GM19395 (cell line): ENCODE results near the gene UBAC2.

Experiments
- ATAC-seq: cut with Tn5 transposase; IDR thresholded peaks from one replicate; pipeline ENCODE4 v1.9.1; 2021; ENCODE audit warnings: mild to moderate bottlenecking, moderate library complexity; ENCODE audit not compliant: unreplicated experiment

The UBAC2 gene

GRCh38 chr13:99200432-99201167, at the start of gene UBAC2:
UBAC2 (plus strand) TSS chr13:99200854; CDS start chr13:99200909, 55 bp downstream.
- peak; percentile 66 for ATAC-seq

- ATAC-seq, result peak; percentile 92
These were observed 49.1 kb upstream of the UBAC2 start for GRCh38 chr13:99151516-99151915.

GRCh38 chr13:99153219-99153618, 47.4 kb upstream of the UBAC2 start:
- ATAC-seq, result no peak

GRCh38 chr13:99154064-99154463, 46.6 kb upstream of the UBAC2 start:
- no peak for ATAC-seq

GRCh38 chr13:99155821-99156220, 44.8 kb upstream of the UBAC2 start:
- no peak for ATAC-seq

- ATAC-seq, result no peak
These were observed 43.6 kb upstream of the UBAC2 start for GRCh38 chr13:99157046-99157445.

- ATAC-seq, result no peak
These were observed 41.8 kb upstream of the UBAC2 start for GRCh38 chr13:99158846-99159245.

- ATAC-seq, result no peak
These were observed 41.2 kb upstream of the UBAC2 start for GRCh38 chr13:99159331-99160061.

- no peak for ATAC-seq
These were observed 40.2 kb upstream of the UBAC2 start for GRCh38 chr13:99160415-99160814.

GRCh38 chr13:99161512-99161911, 39.1 kb upstream of the UBAC2 start:
- ATAC-seq, result no peak

- no peak for ATAC-seq
These were observed 37.9 kb upstream of the UBAC2 start for GRCh38 chr13:99162567-99163361.

GRCh38 chr13:99164226-99164625, 36.4 kb upstream of the UBAC2 start:
- no peak for ATAC-seq

GRCh38 chr13:99165753-99166587, 34.7 kb upstream of the UBAC2 start:
- ATAC-seq, result no peak

GRCh38 chr13:99172951-99173350, 27.7 kb upstream of the UBAC2 start:
- ATAC-seq, result no peak

GRCh38 chr13:99173606-99174005, 27.0 kb upstream of the UBAC2 start:
- no peak for ATAC-seq

GRCh38 chr13:99174533-99175100, 26.0 kb upstream of the UBAC2 start:
- no peak for ATAC-seq

GRCh38 chr13:99176309-99177276, 24.1 kb upstream of the UBAC2 start:
- peak; percentile 79 for ATAC-seq

GRCh38 chr13:99178636-99179035, 22.0 kb upstream of the UBAC2 start:
- ATAC-seq, result peak; percentile 56

- no peak for ATAC-seq
These were observed 21.2 kb upstream of the UBAC2 start for GRCh38 chr13:99179460-99179859.
